Neuronal stem cell (in vitro differentiated cells): ENCODE results near the gene POLR2H.

Source experiments
- DNase-seq: peaks from one replicate; pipeline ENCODE4 v3.0.0-alpha.2; 2013; ENCODE audit warnings: low spot score
- H2AFZ ChIP-seq: one replicate; pipeline ENCODE4 v1.6.1; 2013; ENCODE audit warnings: mild to moderate bottlenecking, low read length, inconsistent platforms
- H2AK5ac ChIP-seq: 2 replicates; pipeline ENCODE4 v1.6.1; 2013; ENCODE audit warnings: low read depth, mild to moderate bottlenecking, inconsistent platforms, low read length, moderate library complexity, mixed read lengths
- H2BK120ac ChIP-seq: 2 replicates; pipeline ENCODE4 v1.6.1; 2013; ENCODE audit warnings: low read depth, mild to moderate bottlenecking, inconsistent platforms, low read length, moderate library complexity, mixed read lengths
- H2BK12ac ChIP-seq: one replicate; pipeline ENCODE4 v1.6.1; 2013; ENCODE audit warnings: low read length, inconsistent platforms
- H2BK15ac ChIP-seq: 2 replicates; pipeline ENCODE4 v1.6.1; 2013; ENCODE audit warnings: mild to moderate bottlenecking, low read length, inconsistent platforms, mixed read lengths
- H2BK5ac ChIP-seq: one replicate; pipeline ENCODE4 v1.6.1; 2013; ENCODE audit warnings: inconsistent platforms, mild to moderate bottlenecking, low read length, moderate library complexity
- H3K14ac ChIP-seq: one replicate; pipeline ENCODE4 v1.6.1; 2013; ENCODE audit warnings: low read length, inconsistent platforms
- H3K18ac ChIP-seq: 2 replicates; pipeline ENCODE4 v1.6.1; 2013; ENCODE audit warnings: low read length, inconsistent platforms
- H3K23ac ChIP-seq: 2 replicates; pipeline ENCODE4 v1.6.1; 2013; ENCODE audit warnings: low read depth, mild to moderate bottlenecking, mixed read lengths, low read length, inconsistent platforms; ENCODE audit not compliant: poor library complexity
- H3K27ac ChIP-seq: replicated peaks from 3 replicates; pipeline ENCODE4 v1.5.1; 2013; ENCODE audit warnings: low read length, inconsistent platforms
- H3K27me3 ChIP-seq, 3 experiments: 2 replicates each; pipeline ENCODE4 v1.6.1; 2013; ENCODE audit warnings: low read length in 3 of 3, mild to moderate bottlenecking in 2 of 3, inconsistent platforms in 1 of 3, low read depth in 1 of 3, mixed read lengths in 1 of 3, moderate library complexity in 1 of 3; ENCODE audit not compliant: control insufficient read depth in 3 of 3, insufficient read depth in 3 of 3
- H3K36me3 ChIP-seq, 2 donors: replicated peaks in 1 of 2; 2 replicates each; pipeline ENCODE4 v1.6.1; 2013; ENCODE audit warnings: low read length in 2 of 2; ENCODE audit not compliant: control insufficient read depth in 2 of 2, insufficient read depth in 2 of 2
- H3K4ac ChIP-seq: 2 replicates; pipeline ENCODE4 v1.6.1; 2013; ENCODE audit warnings: inconsistent platforms, mild to moderate bottlenecking, low read length, moderate library complexity
- H3K4me1 ChIP-seq, 2 donors: 1 replicate in 1 of 2; 2 replicates in 1 of 2; pipeline ENCODE4 v1.6.1; 2013; ENCODE audit warnings: low read length in 2 of 2, low read depth in 1 of 2; ENCODE audit not compliant: control insufficient read depth in 2 of 2, insufficient read depth in 1 of 2
- H3K4me2 ChIP-seq: one replicate; pipeline ENCODE4 v1.6.1; 2013; ENCODE audit warnings: mild to moderate bottlenecking, low read length, inconsistent platforms; ENCODE audit not compliant: insufficient read depth, poor library complexity, severe bottlenecking
- H3K4me3 ChIP-seq, 2 donors: 2 replicates each; pipeline ENCODE4 v1.5.1; 2013; ENCODE audit warnings: low read length in 2 of 2, mild to moderate bottlenecking in 2 of 2, inconsistent platforms in 1 of 2, moderate library complexity in 1 of 2
- H3K79me1 ChIP-seq: one replicate; pipeline ENCODE4 v1.6.1; 2013; ENCODE audit warnings: low read depth, mild to moderate bottlenecking, inconsistent platforms, low read length, moderate library complexity
- H3K9ac ChIP-seq: one replicate; pipeline ENCODE4 v1.6.1; 2013; ENCODE audit warnings: mild to moderate bottlenecking, low read depth, low read length, inconsistent platforms; ENCODE audit not compliant: poor library complexity
- H3K9me3 ChIP-seq, 2 donors: replicated peaks in 1 of 2; 2 replicates each; pipeline versions ENCODE3 to v1.6.1; 2013; ENCODE audit warnings: low read length in 2 of 2, mild to moderate bottlenecking in 2 of 2, inconsistent platforms in 1 of 2, low read depth in 1 of 2, mixed read lengths in 1 of 2, moderate library complexity in 1 of 2; ENCODE audit not compliant: control insufficient read depth in 2 of 2, insufficient read depth in 1 of 2
- H4K8ac ChIP-seq: one replicate; pipeline ENCODE4 v1.6.1; 2013; ENCODE audit warnings: low read depth, mild to moderate bottlenecking, inconsistent platforms, low read length, moderate library complexity
- H4K91ac ChIP-seq: one replicate; pipeline ENCODE4 v1.6.1; 2013; ENCODE audit warnings: low read length, low read depth, mild to moderate bottlenecking, inconsistent platforms; ENCODE audit not compliant: poor library complexity
- WGBS, 2 donors: extraction: QIAGEN DNeasy Blood & Tissue Kit; methylation state at CpG; one replicate each; pipeline ENCODE4 v1.1.7; 2013; ENCODE audit warnings: missing lambda C conversion rate in 2 of 2, mixed read lengths in 1 of 2; ENCODE audit not compliant: insufficient read length in 2 of 2, insufficient replicate concordance in 1 of 2; ENCODE audit errors: extremely low coverage in 2 of 2; 5-methylcytosine and 5-hydroxymethylcytosine counted together

Gene POLR2H

GRCh38 chr3:184325715-184326369 lies 35.7 kb upstream of the POLR2H start:
- Histone ChIP-seq H4K91ac (no peak overlapping the region), H3K4me3 (no peak overlapping the region), H3K4me1 (no peaks in the 10 kb centered on the region), H3K36me3 (peaks cover 82 to 100% of the 10 kb centered on the region in 2 donors), H3K9ac (no peak overlapping the region), H2AFZ (no peak overlapping the region), H2AK5ac (no peak overlapping the region), H2BK120ac (no peak overlapping the region), H3K23ac (peak overlapping the region; percentile 8), H2BK5ac (no peak overlapping the region), H3K4me2 (no peak overlapping the region), H4K8ac (no peak overlapping the region), H2BK15ac (no peak overlapping the region), H2BK12ac (no peak overlapping the region), H3K18ac (no peak overlapping the region), H3K79me1 (peaks cover 8% of the 10 kb centered on the region), H3K27ac (no peak overlapping the region), H3K14ac (no peak overlapping the region), H3K4ac (no peak overlapping the region), H3K27me3 (no peaks in the 10 kb centered on the region), H3K9me3 (no peaks in the 10 kb centered on the region)
- no peak for DNase-seq
- no CpG with 5 or more reads among the region's 6 CpGs for WGBS, 2 donors

GRCh38 chr3:184327171-184327570 lies 34.3 kb upstream of the POLR2H start:
- no peak for DNase-seq
- no peak overlapping the region for H3K18ac ChIP-seq
- H2BK120ac ChIP-seq, result no peak overlapping the region
- no peak overlapping the region for H3K4ac ChIP-seq
- no peak overlapping the region for H2BK5ac ChIP-seq
- no peak overlapping the region for H4K8ac ChIP-seq
- H3K9me3 ChIP-seq, result no peaks in the 10 kb centered on the region
- peaks cover 83 to 100% of the 10 kb centered on the region in 2 donors for H3K36me3 ChIP-seq
- no peak overlapping the region for H2AK5ac ChIP-seq
- H3K27me3 ChIP-seq, result no peaks in the 10 kb centered on the region
- H2BK12ac ChIP-seq, result no peak overlapping the region
- H3K23ac ChIP-seq, result no peak overlapping the region
- no peak overlapping the region for H3K4me2 ChIP-seq
- no peak overlapping the region for H2BK15ac ChIP-seq
- H3K9ac ChIP-seq, result no peak overlapping the region
- H3K4me1 ChIP-seq, result no peaks in the 10 kb centered on the region
- WGBS, 2 donors, result no CpG with 5 or more reads among the region's 21 CpGs
- H2AFZ ChIP-seq, result no peak overlapping the region
- no peak overlapping the region for H3K27ac ChIP-seq
- H3K79me1 ChIP-seq, result peaks cover 8% of the 10 kb centered on the region
- H3K14ac ChIP-seq, result no peak overlapping the region
- no peak overlapping the region for H4K91ac ChIP-seq
- no peak overlapping the region for H3K4me3 ChIP-seq

GRCh38 chr3:184328516-184328915 lies 33.0 kb upstream of the POLR2H start:
- peaks cover 83 to 100% of the 10 kb centered on the region in 2 donors for H3K36me3 ChIP-seq
- no peak overlapping the region for H3K18ac ChIP-seq
- no CpG with 5 or more reads among the region's 3 CpGs for WGBS, 2 donors

GRCh38 chr3:184332370-184333090 lies 29.0 kb upstream of the POLR2H start:
- Histone ChIP-seq H4K91ac (no peak overlapping the region), H3K4me1 (peaks cover 11 to 16% of the 10 kb centered on the region in 2 donors), H4K8ac (no peak overlapping the region), H2BK12ac (no peak overlapping the region), H3K18ac (no peak overlapping the region), H2BK15ac (no peak overlapping the region), H3K9ac (peak overlapping the region; percentile 78), H3K23ac (no peak overlapping the region), H3K27ac (no peak overlapping the region), H2BK120ac (no peak overlapping the region), H2AFZ (no peak overlapping the region), H3K9me3 (no peaks in the 10 kb centered on the region), H3K4me2 (no peak overlapping the region), H3K27me3 (no peaks in the 10 kb centered on the region), H2BK5ac (no peak overlapping the region), H3K14ac (no peak overlapping the region), H2AK5ac (no peak overlapping the region), H3K4me3 (peak overlapping the region in 1 of 2 donors; percentile 45), H3K36me3 (peaks cover 54 to 81% of the 10 kb centered on the region in 2 donors), H3K4ac (no peak overlapping the region), H3K79me1 (peaks cover 3% of the 10 kb centered on the region)
- no CpG with 5 or more reads among the region's 10 CpGs for WGBS, 2 donors
- DNase-seq, result no peak

More at GRCh38 chr3:184328516-184328915, 33.0 kb upstream of the POLR2H start:
- Histone ChIP-seq H3K27ac (no peak overlapping the region), H2AFZ (no peak overlapping the region), H3K14ac (no peak overlapping the region), H2AK5ac (no peak overlapping the region), H3K4me1 (no peaks in the 10 kb centered on the region), H3K23ac (no peak overlapping the region), H2BK120ac (no peak overlapping the region), H3K4me3 (no peak overlapping the region), H3K79me1 (peaks cover 5% of the 10 kb centered on the region), H3K4ac (no peak overlapping the region), H4K91ac (no peak overlapping the region), H3K9me3 (no peaks in the 10 kb centered on the region), H4K8ac (no peak overlapping the region), H2BK12ac (no peak overlapping the region), H3K27me3 (no peaks in the 10 kb centered on the region), H2BK15ac (no peak overlapping the region), H3K9ac (no peak overlapping the region), H2BK5ac (no peak overlapping the region), H3K4me2 (no peak overlapping the region)
- no peak for DNase-seq
